ENCODE results near the gene MANEA. TPM values are rescaled to one million over a fixed set of nuclear protein-coding genes. Genes with fewer than 3 reads are reported as not detected.

Gene MANEA
- total and polyA plus RNA-seq, 3 donors from 2014 or later = 10.9 to 13.0 (median 11.3) TPM

DNA sequence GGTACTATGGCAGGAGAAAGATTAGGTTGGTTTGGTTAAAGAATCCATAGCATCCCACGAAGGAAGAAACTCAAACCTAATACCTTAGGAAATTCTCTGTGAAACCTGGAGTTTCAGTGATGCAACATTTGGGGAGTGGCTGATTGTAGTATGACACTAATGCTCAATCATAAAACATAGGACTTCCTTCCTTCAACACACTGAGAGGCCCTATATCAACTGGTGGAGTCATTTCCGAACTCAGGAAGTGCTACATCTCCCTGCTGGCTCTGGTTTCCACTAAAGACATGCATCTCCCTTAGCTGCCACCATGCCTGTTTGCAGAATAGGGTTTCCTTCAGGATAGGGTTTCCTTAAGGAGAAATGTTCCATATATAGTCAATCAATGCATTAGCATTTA lies 5.2 kb upstream of the MANEA start:
- intact Hi-C loops (cut with DNase I; ENCODE audit: low total_unique reads) = no loop called here
- TF ChIP-seq POLR2A (IDR thresholded peaks at IDR 0.05) = no peak
- TF ChIP-seq, protein P1, sequence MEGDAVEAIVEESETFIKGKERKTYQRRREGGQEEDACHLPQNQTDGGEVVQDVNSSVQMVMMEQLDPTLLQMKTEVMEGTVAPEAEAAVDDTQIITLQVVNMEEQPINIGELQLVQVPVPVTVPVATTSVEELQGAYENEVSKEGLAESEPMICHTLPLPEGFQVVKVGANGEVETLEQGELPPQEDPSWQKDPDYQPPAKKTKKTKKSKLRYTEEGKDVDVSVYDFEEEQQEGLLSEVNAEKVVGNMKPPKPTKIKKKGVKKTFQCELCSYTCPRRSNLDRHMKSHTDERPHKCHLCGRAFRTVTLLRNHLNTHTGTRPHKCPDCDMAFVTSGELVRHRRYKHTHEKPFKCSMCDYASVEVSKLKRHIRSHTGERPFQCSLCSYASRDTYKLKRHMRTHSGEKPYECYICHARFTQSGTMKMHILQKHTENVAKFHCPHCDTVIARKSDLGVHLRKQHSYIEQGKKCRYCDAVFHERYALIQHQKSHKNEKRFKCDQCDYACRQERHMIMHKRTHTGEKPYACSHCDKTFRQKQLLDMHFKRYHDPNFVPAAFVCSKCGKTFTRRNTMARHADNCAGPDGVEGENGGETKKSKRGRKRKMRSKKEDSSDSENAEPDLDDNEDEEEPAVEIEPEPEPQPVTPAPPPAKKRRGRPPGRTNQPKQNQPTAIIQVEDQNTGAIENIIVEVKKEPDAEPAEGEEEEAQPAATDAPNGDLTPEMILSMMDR (IDR thresholded peaks at IDR 0.05) = no peak
- no peak overlapping the region for H3K4me3 ChIP-seq

GRCh38 chr6:95574811-95575210 lies 2.5 kb upstream of the MANEA start:
- H3K27me3 ChIP-seq = no peaks in the 10 kb centered on the region
- no peak overlapping the region for H3K4me3 ChIP-seq
- H3K9me3 ChIP-seq = no peaks in the 10 kb centered on the region
- no peaks in the 10 kb centered on the region for H3K36me3 ChIP-seq (ENCODE audit: low read depth, missing control alignments)
- no peak for DNase-seq
- TF ChIP-seq, protein P1 (IDR thresholded peaks at IDR 0.05) = no peak
- TF ChIP-seq POLR2A (IDR thresholded peaks at IDR 0.05) = no peak
- no peak overlapping the region for H3K27ac ChIP-seq
- intact Hi-C loops (cut with DNase I; ENCODE audit: low total_unique reads) = no loop called here
- peaks cover 20% of the 10 kb centered on the region for H3K4me1 ChIP-seq

More for the DNA sequence above, 5.2 kb upstream of the MANEA start:
- peaks cover 10% of the 10 kb centered on the region for H3K4me1 ChIP-seq
- no peak for DNase-seq
- H3K9me3 ChIP-seq = no peaks in the 10 kb centered on the region
- WGBS, 2 donors = 80 to 83% methylated on average over 2 of the region's 2 CpGs
- H3K27me3 ChIP-seq = no peaks in the 10 kb centered on the region
- no peaks in the 10 kb centered on the region for H3K36me3 ChIP-seq (ENCODE audit: low read depth, missing control alignments)
- no peak overlapping the region for H3K27ac ChIP-seq

- no peak for DNase-seq
- no peaks in the 10 kb centered on the region for H3K36me3 ChIP-seq (ENCODE audit: low read depth, missing control alignments)
- peak overlapping the region; percentile 96 to 98 for H3K27ac ChIP-seq
- peaks cover 20% of the 10 kb centered on the region for H3K4me1 ChIP-seq
- TF ChIP-seq, protein P1 (IDR thresholded peaks at IDR 0.05) = no peak
- TF ChIP-seq POLR2A (IDR thresholded peaks at IDR 0.05) = no peak
- H3K4me3 ChIP-seq = peak overlapping the region; percentile 81 to 89
- no peaks in the 10 kb centered on the region for H3K9me3 ChIP-seq
- WGBS, 2 donors = 6 to 7% methylated on average over 5 of the region's 5 CpGs
- no peaks in the 10 kb centered on the region for H3K27me3 ChIP-seq
- intact Hi-C loops (cut with DNase I; ENCODE audit: low total_unique reads) = no loop called here
Measured at GRCh38 chr6:95576218-95576997, 927 bp upstream of the MANEA start.

DNA sequence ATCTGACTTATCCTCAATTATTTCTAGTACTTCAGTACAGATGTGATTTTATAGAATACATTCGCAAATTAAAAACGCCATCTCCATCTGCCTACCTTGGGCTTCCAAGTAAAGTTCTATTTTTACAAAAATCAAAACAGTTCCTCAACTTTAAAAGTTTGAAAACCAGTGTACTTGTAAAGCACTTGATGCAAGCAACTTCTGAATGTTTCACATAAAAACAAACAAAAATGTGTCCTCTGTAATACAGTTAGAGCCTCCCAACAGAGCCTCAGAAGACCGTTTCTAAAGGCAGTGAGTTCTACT lies 384 bp upstream of the MANEA start:
- DNase-seq = no peak
- H3K27ac ChIP-seq = peak overlapping the region; percentile 96 to 98
- peaks cover 20% of the 10 kb centered on the region for H3K4me1 ChIP-seq
- no peak for TF ChIP-seq POLR2A (IDR thresholded peaks at IDR 0.05)
- TF ChIP-seq, protein P1 (IDR thresholded peaks at IDR 0.05) = no peak
- H3K27me3 ChIP-seq = no peaks in the 10 kb centered on the region
- peak overlapping the region; percentile 81 to 89 for H3K4me3 ChIP-seq
- intact Hi-C loops (cut with DNase I; ENCODE audit: low total_unique reads) = no loop called here
- WGBS, 2 donors = 1 to 2% methylated on average over 3 of the region's 3 CpGs
- H3K36me3 ChIP-seq (ENCODE audit: low read depth, missing control alignments) = no peaks in the 10 kb centered on the region
- no peaks in the 10 kb centered on the region for H3K9me3 ChIP-seq

DNA sequence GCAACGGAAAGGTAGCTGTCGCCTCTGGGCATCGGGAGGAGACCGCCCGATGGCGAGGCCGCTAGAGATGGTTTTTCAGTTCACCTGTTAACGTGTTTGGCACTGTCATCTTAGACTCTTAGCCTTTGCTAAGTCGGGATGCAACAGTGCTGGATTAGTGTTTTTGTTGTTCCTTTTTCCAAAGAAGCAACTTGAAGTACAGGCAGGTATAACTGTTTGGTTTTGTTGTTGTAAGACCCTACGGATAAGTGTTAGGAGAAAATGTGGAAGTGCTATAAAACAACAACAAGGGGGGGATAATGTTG lies 723 bp downstream of the MANEA start:
- Histone ChIP-seq H3K27ac (peak overlapping the region; percentile 96 to 98), H3K4me1 (peaks cover 20% of the 10 kb centered on the region), H3K27me3 (no peaks in the 10 kb centered on the region), H3K4me3 (peak overlapping the region; percentile 81 to 89), H3K36me3 (ENCODE audit: low read depth, missing control alignments) (no peaks in the 10 kb centered on the region), H3K9me3 (no peaks in the 10 kb centered on the region)
- intact Hi-C loops (cut with DNase I; ENCODE audit: low total_unique reads) = no loop called here
- no peak for DNase-seq
- TF ChIP-seq, protein P1 (IDR thresholded peaks at IDR 0.05) = no peak
- TF ChIP-seq POLR2A (IDR thresholded peaks at IDR 0.05) = no peak
- 5 to 6% methylated on average over 2 to 10 of the region's 10 CpGs for WGBS, 2 donors
